ENCODE results near the gene FBXO15.

FBXO15 gene

GRCh38 chr18:74178884-74179283 lies 31.2 kb upstream of the FBXO15 start:
- ChIA-PET POLR2A (no interaction called here), CTCF (interaction anchor here (1.5 kb wide), 1 partner anchor 18 kb away, joined by 5 read pairs; no protein-coding TSS in a partner anchor)
- Histone ChIP-seq H3K27ac (ENCODE audit: extremely low read depth, low read depth, low read length) (no peak overlapping the region), H3K9me3 (ENCODE audit: control insufficient read depth, insufficient read depth, low read depth, low read length) (no peaks in the 10 kb centered on the region), H3K4me3 (ENCODE audit: low read depth, low read length) (no peak overlapping the region), H3K36me3 (ENCODE audit: control insufficient read depth in 2 of 2, insufficient read depth in 1 of 2, low read length in 2 of 2) (no peaks in the 10 kb centered on the region), H3K4me1 (ENCODE audit: control insufficient read depth, insufficient read depth, low read length) (no peaks in the 10 kb centered on the region)
- TF ChIP-seq ZNF776 (tag by site-specific recombination; IDR thresholded peaks at IDR 0.05; ENCODE audit: borderline replicate concordance) (no peak), ZNF324 (tag by site-specific recombination; IDR thresholded peaks at IDR 0.05) (no peak), ZNF555 (tag by site-specific recombination; conservative IDR thresholded peaks at IDR 0.05) (no peak), ZBTB44 (tag by site-specific recombination; IDR thresholded peaks at IDR 0.05) (no peak), FEZF1 (tag by site-specific recombination; IDR thresholded peaks at IDR 0.05) (no peak), KLF10 (tag by site-specific recombination; IDR thresholded peaks at IDR 0.05) (no peak), GLIS2 (tag by site-specific recombination; IDR thresholded peaks at IDR 0.05) (no peak), ZNF561 (tag by site-specific recombination; IDR thresholded peaks at IDR 0.05; ENCODE audit: borderline replicate concordance) (no peak), ZNF223 (tag by site-specific recombination; IDR thresholded peaks at IDR 0.05) (no peak), ZNF423 (tag by site-specific recombination; IDR thresholded peaks at IDR 0.05) (no peak), ZFHX2 (tag by site-specific recombination; conservative IDR thresholded peaks at IDR 0.05) (no peak), ZBTB8A (tag by site-specific recombination; IDR thresholded peaks at IDR 0.05) (no peak), ZNF184 (tag by site-specific recombination; IDR thresholded peaks at IDR 0.05) (no peak), ZNF791 (tag by site-specific recombination; IDR thresholded peaks at IDR 0.05) (no peak), ZNF624 (tag by site-specific recombination; IDR thresholded peaks at IDR 0.05) (no peak), ZNF362 (tag by site-specific recombination; IDR thresholded peaks at IDR 0.05) (no peak), PRDM4 (tag by site-specific recombination; IDR thresholded peaks at IDR 0.05) (no peak), ZNF426 (tag by site-specific recombination; IDR thresholded peaks at IDR 0.05) (no peak), ZNF544 (tag by site-specific recombination; IDR thresholded peaks at IDR 0.05) (no peak)
- TF ChIP-seq, protein P1, sequence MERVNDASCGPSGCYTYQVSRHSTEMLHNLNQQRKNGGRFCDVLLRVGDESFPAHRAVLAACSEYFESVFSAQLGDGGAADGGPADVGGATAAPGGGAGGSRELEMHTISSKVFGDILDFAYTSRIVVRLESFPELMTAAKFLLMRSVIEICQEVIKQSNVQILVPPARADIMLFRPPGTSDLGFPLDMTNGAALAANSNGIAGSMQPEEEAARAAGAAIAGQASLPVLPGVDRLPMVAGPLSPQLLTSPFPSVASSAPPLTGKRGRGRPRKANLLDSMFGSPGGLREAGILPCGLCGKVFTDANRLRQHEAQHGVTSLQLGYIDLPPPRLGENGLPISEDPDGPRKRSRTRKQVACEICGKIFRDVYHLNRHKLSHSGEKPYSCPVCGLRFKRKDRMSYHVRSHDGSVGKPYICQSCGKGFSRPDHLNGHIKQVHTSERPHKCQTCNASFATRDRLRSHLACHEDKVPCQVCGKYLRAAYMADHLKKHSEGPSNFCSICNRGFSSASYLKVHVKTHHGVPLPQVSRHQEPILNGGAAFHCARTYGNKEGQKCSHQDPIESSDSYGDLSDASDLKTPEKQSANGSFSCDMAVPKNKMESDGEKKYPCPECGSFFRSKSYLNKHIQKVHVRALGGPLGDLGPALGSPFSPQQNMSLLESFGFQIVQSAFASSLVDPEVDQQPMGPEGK (tag by site-specific recombination; IDR thresholded peaks at IDR 0.05) = no peak

GRCh38 chr18:74175658-74176057 lies 28.0 kb upstream of the FBXO15 start:
- CTCF ChIA-PET = interaction anchor here (0.6 to 1.0 kb wide), 2 partner anchors 9 to 203 kb away, joined by 3 read pairs; no protein-coding TSS in a partner anchor
- Histone ChIP-seq H3K36me3 (ENCODE audit: control insufficient read depth in 2 of 2, insufficient read depth in 1 of 2, low read length in 2 of 2) (no peaks in the 10 kb centered on the region), H3K4me1 (ENCODE audit: control insufficient read depth, insufficient read depth, low read length) (no peaks in the 10 kb centered on the region), H3K9me3 (ENCODE audit: control insufficient read depth, insufficient read depth, low read depth, low read length) (no peaks in the 10 kb centered on the region), H3K27ac (ENCODE audit: extremely low read depth, low read depth, low read length) (no peak overlapping the region), H3K4me3 (ENCODE audit: low read depth, low read length) (no peak overlapping the region)
- POLR2A ChIA-PET = no interaction called here
- TF ChIP-seq ZNF416 (tag by site-specific recombination; IDR thresholded peaks at IDR 0.05) (no peak), ZNF501 (tag by site-specific recombination; IDR thresholded peaks at IDR 0.05) (no peak), ZNF555 (tag by site-specific recombination; conservative IDR thresholded peaks at IDR 0.05) (no peak), ZNF514 (tag by site-specific recombination; IDR thresholded peaks at IDR 0.05) (no peak), ZFP3 (tag by site-specific recombination; IDR thresholded peaks at IDR 0.05; ENCODE audit: low read depth) (no peak), HOXA7 (CRISPR knock-in tag; IDR thresholded peaks at IDR 0.05; ENCODE audit: borderline replicate concordance) (no peak), ZNF404 (tag by site-specific recombination; IDR thresholded peaks at IDR 0.05) (no peak), ZNF658 (tag by site-specific recombination; IDR thresholded peaks at IDR 0.05) (no peak), ZNF433 (tag by site-specific recombination; IDR thresholded peaks at IDR 0.05; ENCODE audit: low read depth) (no peak), ZNF626 (tag by site-specific recombination; IDR thresholded peaks at IDR 0.05) (no peak)
- TF ChIP-seq, protein P2, sequence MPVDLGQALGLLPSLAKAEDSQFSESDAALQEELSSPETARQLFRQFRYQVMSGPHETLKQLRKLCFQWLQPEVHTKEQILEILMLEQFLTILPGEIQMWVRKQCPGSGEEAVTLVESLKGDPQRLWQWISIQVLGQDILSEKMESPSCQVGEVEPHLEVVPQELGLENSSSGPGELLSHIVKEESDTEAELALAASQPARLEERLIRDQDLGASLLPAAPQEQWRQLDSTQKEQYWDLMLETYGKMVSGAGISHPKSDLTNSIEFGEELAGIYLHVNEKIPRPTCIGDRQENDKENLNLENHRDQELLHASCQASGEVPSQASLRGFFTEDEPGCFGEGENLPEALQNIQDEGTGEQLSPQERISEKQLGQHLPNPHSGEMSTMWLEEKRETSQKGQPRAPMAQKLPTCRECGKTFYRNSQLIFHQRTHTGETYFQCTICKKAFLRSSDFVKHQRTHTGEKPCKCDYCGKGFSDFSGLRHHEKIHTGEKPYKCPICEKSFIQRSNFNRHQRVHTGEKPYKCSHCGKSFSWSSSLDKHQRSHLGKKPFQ (tag by site-specific recombination; IDR thresholded peaks at IDR 0.05) = no peak

All from HEK293 (cell line).